Sigmoid colon (tissue), 7 donors: ENCODE results near the gene SFXN5. TPM values are rescaled to one million over a fixed set of nuclear protein-coding genes. Genes with fewer than 3 reads are reported as not detected.

ENCODE experiments used
- DNase-seq: peaks from one replicate; pipeline ENCODE4 v3.0.0-alpha.2; 2019
- H3K27ac ChIP-seq, 4 donors: fragments of 200-600 bp; sonication (generic); one replicate each; pipeline ENCODE4 v1.5.1; 2016 to 2019; ENCODE audit warnings: mild to moderate bottlenecking in 1 of 4
- H3K27me3 ChIP-seq, 3 donors: fragments of 200-600 bp; sonication (generic); one replicate each; pipeline ENCODE4 v1.5.1; 2019; ENCODE audit warnings: mild to moderate bottlenecking in 1 of 3
- H3K36me3 ChIP-seq, 4 donors: fragments of 200-600 bp; sonication (generic); one replicate each; pipeline ENCODE4 v1.5.1; 2016 to 2019
- H3K4me1 ChIP-seq, 4 donors: fragments of 200-600 bp; sonication (generic); one replicate each; pipeline ENCODE4 v1.5.1; 2017 to 2019
- H3K4me3 ChIP-seq, 4 donors: fragments of 200-600 bp; sonication (generic); one replicate each; pipeline ENCODE4 v1.5.1; 2017 to 2019; ENCODE audit warnings: mild to moderate bottlenecking in 2 of 4, moderate library complexity in 1 of 4
- H3K9me3 ChIP-seq, 4 donors: fragments of 200-600 bp in 3 of 4; sonication (generic) in 3 of 4; one replicate each; pipeline versions ENCODE4 v1.5.1 to v1.6.1; 2013 to 2019
- EP300 ChIP-seq, 4 donors: sonication (generic); formaldehyde crosslinking; IDR thresholded peaks; one replicate each; pipeline ENCODE4 v1.6.1; 2017; ENCODE audit warnings: antibody characterized with exemption in 4 of 4
- POLR2A ChIP-seq, 2 donors: fragments of 450-650 bp; IDR thresholded peaks; one replicate each; pipeline ENCODE4 v1.6.1; 2016; ENCODE audit warnings: antibody characterized with exemption in 2 of 2, mild to moderate bottlenecking in 2 of 2, moderate library complexity in 2 of 2
- POLR2AphosphoS5 ChIP-seq, 4 donors: sonication (generic); formaldehyde crosslinking; IDR thresholded peaks; one replicate each; pipeline ENCODE4 v1.6.1; 2017; ENCODE audit warnings: antibody characterized with exemption in 4 of 4
- WGBS, 2 donors: extraction: QIAGEN DNeasy Blood & Tissue Kit; methylation state at CpG; one replicate each; pipeline ENCODE4 v1.1.7; 2013; 5-methylcytosine and 5-hydroxymethylcytosine counted together
- intact Hi-C: fragments of 100-400 bp; cut with DNase I; formaldehyde crosslinking; loops from one replicate; pipeline ENCODE4 v1.15.1; 2023
- polyA plus RNA-seq, 3 donors: library from polyadenylated mRNA; stranded (reverse); fragments of 200-250 nt; gene quantifications; one replicate each; pipeline ENCODE4 v1.2.3, GENCODE V29; 2013
- total RNA-seq, 4 donors: library from RNA; depleted of rRNA; stranded (reverse); fragments of >200 nt; gene quantifications; one replicate each; pipeline ENCODE4 v1.1.0, GENCODE V29; 2016
- TF ChIP-seq, protein P1 (sequence below), 4 experiments: fragments of 450-650 bp in 3 of 4; fragments of 200-600 bp in 1 of 4; IDR thresholded peaks; one replicate each; pipeline ENCODE4 v1.5.1; 2016 to 2019; ENCODE audit warnings: antibody characterized with exemption in 4 of 4, mild to moderate bottlenecking in 3 of 4, moderate library complexity in 2 of 4
- donor health status: healthy with polysubstance abuse.
- donor health status: Bipolar disorder and iron deficiency.
- donor health status: healthy.

Gene SFXN5
- total and polyA plus RNA-seq, 7 donors: 5.4 to 27.1 (median 11.1) TPM

DNA sequence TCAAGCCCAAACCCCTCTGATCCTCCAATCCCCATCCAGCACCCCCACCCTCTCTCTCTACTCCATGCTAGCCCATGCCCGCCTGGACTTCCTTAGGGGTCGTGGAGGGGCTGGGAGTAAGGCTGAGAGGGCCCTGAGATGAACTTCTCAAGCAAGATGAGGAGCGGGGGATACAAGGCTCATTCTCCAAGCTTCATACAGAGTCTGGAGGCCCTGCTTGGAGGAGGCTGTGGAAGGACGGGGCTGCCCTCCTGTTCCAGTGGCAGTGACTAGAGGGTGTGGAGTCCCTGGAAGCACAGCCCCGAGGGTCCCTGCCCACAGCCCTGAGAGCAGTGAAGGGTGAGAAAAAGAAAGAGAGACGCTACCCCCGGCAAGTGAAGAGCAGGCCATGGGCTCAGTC lies 108.6 kb downstream of the SFXN5 start:
- intact Hi-C loops: no loop called here
- Histone ChIP-seq H3K9me3 (no peaks in the 10 kb centered on the region), H3K27ac (no peak overlapping the region), H3K4me3 (no peak overlapping the region), H3K27me3 (no peaks in the 10 kb centered on the region), H3K4me1 (no peaks in the 10 kb centered on the region), H3K36me3 (peaks cover 0 to 17% (median 0%) of the 10 kb centered on the region in 4 donors)
- TF ChIP-seq POLR2A (IDR thresholded peaks at IDR 0.05) (no peak), POLR2AphosphoS5 (IDR thresholded peaks at IDR 0.05) (no peak), EP300 (IDR thresholded peaks at IDR 0.05) (no peak)
- TF ChIP-seq, protein P1, sequence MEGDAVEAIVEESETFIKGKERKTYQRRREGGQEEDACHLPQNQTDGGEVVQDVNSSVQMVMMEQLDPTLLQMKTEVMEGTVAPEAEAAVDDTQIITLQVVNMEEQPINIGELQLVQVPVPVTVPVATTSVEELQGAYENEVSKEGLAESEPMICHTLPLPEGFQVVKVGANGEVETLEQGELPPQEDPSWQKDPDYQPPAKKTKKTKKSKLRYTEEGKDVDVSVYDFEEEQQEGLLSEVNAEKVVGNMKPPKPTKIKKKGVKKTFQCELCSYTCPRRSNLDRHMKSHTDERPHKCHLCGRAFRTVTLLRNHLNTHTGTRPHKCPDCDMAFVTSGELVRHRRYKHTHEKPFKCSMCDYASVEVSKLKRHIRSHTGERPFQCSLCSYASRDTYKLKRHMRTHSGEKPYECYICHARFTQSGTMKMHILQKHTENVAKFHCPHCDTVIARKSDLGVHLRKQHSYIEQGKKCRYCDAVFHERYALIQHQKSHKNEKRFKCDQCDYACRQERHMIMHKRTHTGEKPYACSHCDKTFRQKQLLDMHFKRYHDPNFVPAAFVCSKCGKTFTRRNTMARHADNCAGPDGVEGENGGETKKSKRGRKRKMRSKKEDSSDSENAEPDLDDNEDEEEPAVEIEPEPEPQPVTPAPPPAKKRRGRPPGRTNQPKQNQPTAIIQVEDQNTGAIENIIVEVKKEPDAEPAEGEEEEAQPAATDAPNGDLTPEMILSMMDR (IDR thresholded peaks at IDR 0.05): no peak
- no peak for DNase-seq
- 91 to 92% methylated on average over 7 of the region's 7 CpGs for WGBS, 2 donors

DNA sequence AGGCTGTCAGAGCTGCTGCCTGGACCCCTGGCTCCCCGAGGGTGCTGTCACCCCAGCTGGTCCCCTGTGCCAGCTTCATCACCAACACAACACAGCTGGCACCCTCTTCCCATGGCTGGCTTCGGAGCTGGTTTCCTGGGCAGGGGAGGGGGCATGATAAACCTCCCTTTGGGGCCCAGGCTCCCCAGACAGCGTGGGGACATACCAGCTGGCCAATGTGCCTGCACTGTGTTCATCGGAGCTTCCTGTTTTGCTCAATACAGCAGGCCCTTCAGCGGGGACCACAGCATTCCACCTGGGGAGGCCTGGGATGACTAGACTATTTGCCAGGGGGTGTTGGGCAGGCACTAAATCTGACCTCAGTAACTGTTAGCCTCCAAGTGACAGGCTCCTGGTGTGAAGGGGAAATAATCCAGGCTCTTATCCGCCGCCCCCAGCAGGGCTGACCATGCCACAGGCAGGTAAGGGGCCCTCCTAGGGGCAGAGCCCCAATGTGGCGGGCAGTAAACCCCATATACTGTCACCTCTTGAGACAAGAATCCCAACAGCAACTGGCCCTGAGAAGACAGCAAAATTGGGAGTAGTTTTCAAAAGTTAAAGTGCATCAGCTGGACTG lies 109.6 kb downstream of the SFXN5 start:
- no peaks in the 10 kb centered on the region for H3K4me1 ChIP-seq
- intact Hi-C loops: no loop called here
- peaks cover 0 to 17% (median 0%) of the 10 kb centered on the region in 4 donors for H3K36me3 ChIP-seq
- TF ChIP-seq POLR2A (IDR thresholded peaks at IDR 0.05) (no peak), POLR2AphosphoS5 (IDR thresholded peaks at IDR 0.05) (no peak), EP300 (IDR thresholded peaks at IDR 0.05) (no peak)
- TF ChIP-seq, protein P1 (IDR thresholded peaks at IDR 0.05): no peak
- WGBS, 2 donors: 68 to 91% methylated on average over 8 of the region's 8 CpGs
- H3K9me3 ChIP-seq: no peaks in the 10 kb centered on the region
- no peak overlapping the region for H3K4me3 ChIP-seq
- DNase-seq: no peak
- H3K27ac ChIP-seq: no peak overlapping the region
- H3K27me3 ChIP-seq: no peaks in the 10 kb centered on the region

DNA sequence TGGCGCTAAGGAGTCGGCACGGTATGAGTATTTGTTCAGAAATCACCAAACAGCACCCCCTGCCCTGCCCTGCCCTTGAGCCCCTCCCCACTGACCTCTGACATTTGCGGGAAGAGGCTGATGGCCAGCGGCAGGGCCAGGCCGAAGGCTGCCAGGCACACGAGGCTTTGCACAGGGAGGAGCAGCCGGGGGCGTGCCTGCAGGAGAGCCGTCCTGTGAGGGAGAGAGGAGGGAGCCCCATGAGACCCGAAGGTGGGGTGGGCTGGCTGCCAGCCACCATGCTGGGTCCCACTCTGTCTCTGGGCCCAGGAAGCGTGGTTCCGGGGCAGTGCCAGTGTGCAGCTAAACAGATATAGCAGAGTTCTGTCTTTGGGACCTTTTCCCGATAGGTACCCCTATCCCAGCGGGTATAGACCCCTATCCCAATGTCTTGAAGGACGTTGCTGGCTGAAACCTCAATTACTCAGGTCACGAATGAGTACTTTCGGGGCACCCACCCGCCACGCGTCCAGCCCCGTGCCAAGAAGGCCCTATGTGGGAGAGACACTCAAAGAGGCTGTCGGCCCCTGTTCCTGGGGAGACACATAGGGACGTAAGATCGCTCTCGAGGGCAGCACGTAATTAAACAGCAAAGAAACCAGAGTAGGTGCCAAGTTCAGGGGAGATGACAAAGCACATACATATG lies 110.3 kb downstream of the SFXN5 start:
- intact Hi-C loops: no loop called here

DNA sequence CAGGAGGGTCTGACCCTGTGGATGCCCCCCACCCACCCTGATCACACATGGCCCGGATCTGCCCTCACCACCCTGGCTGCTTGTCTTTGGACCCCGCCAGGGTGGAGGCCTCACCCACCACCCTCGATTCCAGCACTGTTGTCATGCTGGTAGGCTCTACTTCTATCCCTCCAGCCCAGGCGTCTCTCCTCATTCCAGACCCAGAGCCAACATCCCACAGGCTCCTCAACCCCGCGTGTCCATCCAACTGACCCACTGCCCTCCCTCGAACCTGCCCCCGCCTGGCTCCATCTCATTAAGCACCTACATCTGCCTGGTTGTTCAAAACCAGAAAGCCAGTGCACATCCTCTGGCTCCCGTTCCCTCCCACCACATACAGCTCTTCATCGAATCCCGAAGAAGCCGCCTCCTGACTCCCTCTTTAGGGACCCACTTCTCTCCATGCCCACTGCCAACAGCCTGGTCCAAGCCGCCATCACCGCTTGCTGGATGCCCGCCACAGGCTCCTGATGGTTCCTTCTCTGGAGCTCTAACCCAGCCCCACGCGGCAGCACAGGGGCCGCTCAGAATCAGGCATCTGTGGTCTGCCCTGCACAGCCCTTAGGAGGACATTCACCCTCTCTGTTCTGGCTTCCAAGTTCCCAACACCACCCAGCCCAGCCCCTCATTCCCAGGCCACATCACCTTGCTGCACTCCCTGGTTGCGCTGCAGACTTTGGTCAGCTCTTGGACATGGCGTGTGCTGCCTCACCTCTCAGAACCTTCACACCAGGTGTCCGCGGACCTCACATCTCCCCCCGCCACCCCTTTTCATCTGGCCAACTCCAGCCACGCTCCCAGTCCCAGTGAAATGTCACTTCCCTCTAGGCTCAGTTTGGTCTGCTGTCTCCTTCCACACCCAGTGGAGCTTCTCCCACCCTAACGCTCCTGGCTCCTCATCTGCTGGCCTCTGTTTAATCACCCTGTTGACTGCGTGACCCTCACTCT lies 111.2 kb downstream of the SFXN5 start:
- no peak for TF ChIP-seq POLR2A (IDR thresholded peaks at IDR 0.05)
- no peak for TF ChIP-seq EP300 (IDR thresholded peaks at IDR 0.05)
- TF ChIP-seq POLR2AphosphoS5 (IDR thresholded peaks at IDR 0.05): no peak
- TF ChIP-seq, protein P1 (IDR thresholded peaks at IDR 0.05): no peak
- Histone ChIP-seq H3K4me1 (no peaks in the 10 kb centered on the region), H3K27ac (no peak overlapping the region), H3K4me3 (no peak overlapping the region), H3K36me3 (peaks cover 0 to 7% (median 0%) of the 10 kb centered on the region in 4 donors), H3K9me3 (no peaks in the 10 kb centered on the region), H3K27me3 (no peaks in the 10 kb centered on the region)
- intact Hi-C loops: no loop called here
- WGBS, 2 donors: 94 to 96% methylated on average over 26 of the region's 26 CpGs
- DNase-seq: no peak

More for the DNA sequence above, 110.3 kb downstream of the SFXN5 start:
- no peaks in the 10 kb centered on the region for H3K9me3 ChIP-seq
- peaks cover 0 to 9% (median 0%) of the 10 kb centered on the region in 4 donors for H3K36me3 ChIP-seq
- H3K4me3 ChIP-seq: no peak overlapping the region
- no peaks in the 10 kb centered on the region for H3K4me1 ChIP-seq
- H3K27ac ChIP-seq: no peak overlapping the region
- TF ChIP-seq, protein P1 (IDR thresholded peaks at IDR 0.05): no peak
- no peak for TF ChIP-seq EP300 (IDR thresholded peaks at IDR 0.05)
- no peak for TF ChIP-seq POLR2A (IDR thresholded peaks at IDR 0.05)
- no peak for TF ChIP-seq POLR2AphosphoS5 (IDR thresholded peaks at IDR 0.05)
- no peaks in the 10 kb centered on the region for H3K27me3 ChIP-seq
- DNase-seq: no peak
- WGBS, 2 donors: 92 to 93% methylated on average over 27 of the region's 27 CpGs
